IPS-18c (cell line): ENCODE data around the gene NNAT.
"Not testable (repeated sequence)": the region's sequence is repeated elsewhere in the genome, so short reads cannot be mapped to it uniquely, and the experiment has no call there.

Experiments
- H3K4me3 ChIP-seq: 2 replicates; pipeline ENCODE4 v1.7.0; 2013; ENCODE audit warnings: low read depth, mild to moderate bottlenecking, low read length, moderate library complexity; ENCODE audit not compliant: insufficient read depth
- H3K9me3 ChIP-seq: one replicate; pipeline ENCODE4 v1.6.1; 2013; ENCODE audit warnings: mild to moderate bottlenecking, low read length, moderate library complexity; ENCODE audit not compliant: control insufficient read depth, insufficient read depth

The NNAT gene

DNA sequence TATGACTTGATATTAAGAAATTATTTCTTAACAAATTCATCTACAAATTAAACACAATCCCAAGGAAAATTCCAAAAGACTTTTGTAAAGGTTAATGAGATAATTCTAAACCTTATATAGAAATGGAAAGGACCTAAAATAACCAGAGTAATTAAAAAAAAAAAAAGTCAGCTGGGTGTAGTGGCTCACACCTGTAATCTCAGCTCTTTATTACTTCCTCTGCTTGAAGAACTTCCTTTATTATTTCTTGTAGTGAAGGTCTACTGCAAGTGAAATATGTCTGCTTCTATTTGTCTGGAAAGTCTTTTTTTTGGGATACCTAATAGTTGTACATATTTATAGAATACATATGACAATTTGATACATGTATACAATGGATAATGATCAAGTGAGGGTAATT is 26.9 kb downstream of the NNAT start:
- Histone ChIP-seq H3K9me3 (no peaks in the 10 kb centered on the region), H3K4me3 (no peak overlapping the region)

DNA sequence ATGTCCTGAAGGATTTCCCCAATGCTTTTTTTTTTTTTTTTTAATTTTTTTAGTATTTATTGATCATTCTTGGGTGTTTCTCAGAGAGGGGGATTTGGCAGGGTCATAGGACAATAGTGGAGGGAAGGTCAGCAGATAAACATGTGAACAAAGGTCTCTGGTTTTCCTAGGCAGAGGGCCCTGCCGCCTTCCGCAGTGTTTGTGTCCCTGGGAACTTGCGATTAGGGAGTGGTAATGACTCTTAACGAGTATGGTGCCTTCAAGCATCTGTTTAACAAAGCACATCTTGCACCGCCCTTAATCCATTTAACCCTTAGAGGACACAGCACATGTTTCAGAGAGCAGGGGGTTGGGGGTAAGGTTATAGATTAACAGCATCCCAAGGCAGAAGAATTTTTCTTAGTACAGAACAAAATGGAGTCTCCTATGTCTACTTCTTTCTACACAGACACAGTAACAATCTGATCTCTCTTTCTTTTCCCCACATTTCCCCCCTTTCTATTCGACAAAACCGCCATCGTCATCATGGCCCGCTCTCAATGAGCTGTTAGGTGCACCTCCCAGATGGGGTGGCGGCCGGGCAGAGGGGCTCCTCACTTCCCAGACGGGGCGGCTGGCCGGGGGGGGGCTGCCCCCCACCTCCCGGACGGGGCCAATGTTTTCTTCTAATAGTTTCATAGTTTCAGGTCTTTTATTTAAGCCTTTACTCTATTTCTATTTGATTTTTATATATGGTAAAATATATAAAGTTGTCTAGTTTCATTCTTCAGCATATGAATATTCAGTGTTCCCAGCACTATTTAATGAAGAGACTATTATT is 29.3 kb downstream of the NNAT start:
- H3K4me3 ChIP-seq, H3K9me3 ChIP-seq: not testable (repeated sequence)

DNA sequence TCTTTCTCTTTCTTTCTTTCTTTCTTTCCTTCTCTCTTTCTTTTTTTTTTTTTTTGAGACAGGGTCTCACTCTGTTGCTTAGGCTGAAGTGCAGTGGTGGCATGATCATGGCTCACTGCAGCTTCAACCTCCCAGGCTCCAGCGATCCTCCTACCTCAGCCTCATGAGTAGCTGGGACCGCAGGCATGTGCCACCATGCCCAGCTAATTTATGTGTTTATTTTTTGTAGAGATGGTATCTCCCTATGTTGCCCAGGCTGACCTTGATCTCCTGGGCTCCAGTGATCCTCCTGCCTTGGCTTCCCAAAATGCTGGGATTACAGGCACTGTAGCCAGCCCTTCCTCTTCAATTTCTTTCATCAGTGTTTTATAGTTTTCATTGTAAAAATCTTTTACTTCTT is 30.6 kb downstream of the NNAT start:
- H3K4me3 ChIP-seq, H3K9me3 ChIP-seq: not testable (repeated sequence)

DNA sequence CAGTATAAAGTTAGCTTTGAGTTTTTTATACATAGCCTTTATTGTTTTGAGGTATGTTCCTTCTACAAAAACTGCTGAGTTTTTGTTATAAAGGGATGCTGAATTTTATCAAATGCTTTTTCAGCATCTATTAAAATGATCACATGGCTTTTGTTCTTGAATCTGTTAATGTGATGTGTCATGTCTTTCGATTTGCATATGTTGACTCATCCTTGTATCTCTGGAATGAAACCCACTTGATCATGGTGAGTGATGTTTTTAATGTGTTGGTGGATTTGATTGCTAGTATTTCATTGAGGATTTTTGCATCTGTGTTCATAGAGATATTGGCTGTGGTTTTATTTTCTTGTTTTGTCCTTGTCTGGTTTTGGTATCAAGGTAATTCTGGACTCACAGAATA is 31.4 kb downstream of the NNAT start:
- no peaks in the 10 kb centered on the region for H3K9me3 ChIP-seq
- no peak overlapping the region for H3K4me3 ChIP-seq

DNA sequence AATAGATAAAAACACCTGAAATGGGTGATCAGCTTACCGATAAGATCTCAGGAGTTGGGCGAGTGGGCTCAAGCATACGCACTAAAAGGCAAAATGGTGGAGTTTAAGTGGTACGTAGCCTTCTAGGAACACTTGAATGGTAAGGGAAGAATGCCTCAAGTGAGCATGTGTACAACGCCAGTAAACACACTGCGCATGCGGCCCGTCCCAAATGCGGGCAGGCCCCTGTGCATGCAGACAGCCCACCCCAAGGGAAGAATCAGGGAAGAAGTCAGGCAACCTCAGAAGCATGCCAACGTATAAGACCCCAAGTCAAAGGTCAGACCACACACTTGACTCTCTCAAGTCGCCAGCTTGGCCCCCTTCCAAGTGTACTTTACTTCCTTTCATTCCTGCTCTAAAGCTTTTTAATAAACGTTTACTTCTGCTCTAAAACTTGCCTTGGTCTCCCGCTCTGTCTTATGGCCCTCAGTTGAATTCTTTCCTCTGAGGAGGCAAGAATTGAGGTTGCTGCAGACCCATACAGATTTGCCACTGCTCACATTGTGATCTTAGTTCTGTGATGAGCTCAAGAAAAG is 33.8 kb downstream of the NNAT start:
- not testable (repeated sequence) for H3K4me3 ChIP-seq, H3K9me3 ChIP-seq

DNA sequence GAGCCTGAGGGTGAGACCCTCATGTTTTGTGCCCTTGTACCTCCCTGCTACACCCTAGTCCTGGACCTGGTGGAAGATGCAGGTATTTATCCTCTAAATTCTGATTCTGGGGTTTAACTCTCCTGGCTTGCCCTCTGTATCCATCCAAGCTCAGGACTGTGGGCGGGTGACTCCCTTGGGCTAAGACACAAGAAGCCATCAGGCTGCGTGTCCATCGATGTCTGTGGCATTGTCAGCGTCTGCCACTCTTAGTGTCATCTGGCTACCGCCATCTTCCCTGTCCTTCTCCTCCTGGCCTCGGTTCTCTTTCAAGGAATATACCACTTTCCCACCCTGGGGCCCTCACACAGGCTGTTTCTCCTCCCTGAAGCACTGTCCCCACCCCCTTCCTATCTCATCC is 35.5 kb downstream of the NNAT start:
- H3K9me3 ChIP-seq: no peaks in the 10 kb centered on the region

DNA sequence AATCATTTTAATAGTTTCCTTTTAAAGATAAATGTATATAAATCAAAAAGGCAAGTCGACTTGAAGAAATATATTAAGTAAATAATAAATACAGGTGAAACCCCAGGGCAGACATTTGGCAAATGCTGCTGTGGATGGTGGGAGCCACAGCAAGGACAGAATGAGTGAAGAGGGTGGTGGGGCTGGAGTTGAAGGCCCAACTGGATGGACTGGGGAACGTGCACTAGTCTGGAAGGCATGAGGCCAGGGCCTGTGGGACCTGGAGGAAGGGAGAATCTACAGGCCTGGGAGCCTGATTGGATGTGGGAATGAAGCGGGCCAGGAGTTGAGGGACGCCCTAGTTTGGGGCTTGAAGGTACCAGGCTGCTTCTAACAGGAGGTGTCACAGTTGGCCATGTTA is 37.3 kb downstream of the NNAT start:
- Histone ChIP-seq H3K4me3 (no peak overlapping the region), H3K9me3 (no peaks in the 10 kb centered on the region)

More for the DNA sequence above, 35.5 kb downstream of the NNAT start:
- no peak overlapping the region for H3K4me3 ChIP-seq

DNA sequence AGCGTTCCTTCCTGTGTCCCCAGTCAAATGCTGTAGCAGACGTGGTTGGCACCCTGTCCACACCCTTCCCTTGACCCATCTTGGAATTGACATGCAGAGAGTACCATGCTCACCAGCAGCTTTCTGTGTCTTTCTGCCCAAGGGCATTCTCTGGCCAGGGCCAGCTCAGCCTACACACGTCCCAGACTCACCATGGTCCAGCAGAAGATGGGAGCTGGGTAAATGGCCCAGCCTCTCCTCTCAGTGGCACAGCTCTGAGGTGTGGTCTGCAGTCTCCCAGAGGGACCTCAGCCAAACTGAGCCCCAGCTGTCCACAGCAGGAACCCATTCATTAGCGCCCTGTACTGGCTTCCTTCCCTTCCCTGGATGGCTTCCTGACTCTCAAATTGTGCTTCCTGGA is 37.7 kb downstream of the NNAT start:
- Histone ChIP-seq H3K4me3 (no peak overlapping the region), H3K9me3 (no peaks in the 10 kb centered on the region)

DNA sequence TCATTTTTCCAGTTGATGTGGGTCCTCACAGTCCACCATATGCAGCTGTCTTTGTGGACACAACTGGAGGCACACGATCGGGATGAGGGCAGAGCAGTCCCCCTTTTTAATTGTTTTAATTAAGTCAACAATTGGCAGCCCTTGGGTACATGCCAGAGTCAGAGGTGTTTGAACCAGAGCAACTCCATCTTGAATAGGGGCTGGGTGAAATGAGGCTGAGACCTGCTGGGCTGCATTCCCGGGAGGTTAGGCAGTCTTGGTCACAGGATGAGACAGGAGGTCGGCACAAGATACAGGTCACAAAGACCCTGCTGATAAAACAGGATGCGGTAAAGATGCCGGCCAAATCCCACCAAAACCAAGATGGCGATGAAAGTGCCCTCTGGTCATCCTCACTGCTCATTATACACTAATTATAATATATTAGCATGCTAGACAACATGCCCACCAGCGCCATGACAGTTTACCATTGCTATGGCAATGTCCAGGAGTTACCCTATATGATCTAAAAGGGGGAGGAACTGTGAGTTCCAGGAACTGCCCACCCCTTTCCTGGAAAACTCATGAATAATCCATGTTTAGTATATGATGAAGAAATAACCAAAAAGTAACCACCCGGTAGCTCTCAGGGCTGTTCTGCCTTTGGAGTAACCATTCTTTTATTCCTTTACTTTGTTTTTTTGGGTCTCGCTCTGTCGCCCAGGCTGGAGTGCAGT is 38.4 kb downstream of the NNAT start:
- Histone ChIP-seq H3K4me3 (no peak overlapping the region), H3K9me3 (no peaks in the 10 kb centered on the region)

DNA sequence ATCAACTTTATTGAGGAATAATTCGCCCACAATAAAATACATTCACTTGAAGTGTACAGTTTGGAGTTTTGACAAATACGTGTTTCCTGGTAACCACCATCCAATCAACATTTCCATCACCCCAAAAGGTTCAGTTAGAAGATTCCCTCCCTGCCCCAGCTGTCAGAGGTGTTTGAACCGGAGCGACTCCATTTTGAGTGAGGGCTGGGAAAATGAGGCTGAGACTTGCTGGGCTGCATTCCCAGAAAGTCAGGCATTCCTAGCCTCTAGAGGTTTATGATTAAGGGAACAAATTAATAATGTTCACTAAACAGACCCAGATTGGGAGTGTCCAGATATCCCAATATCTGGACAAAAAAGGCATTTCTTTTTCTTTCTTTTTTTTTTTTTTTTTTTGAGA is 39.6 kb downstream of the NNAT start:
- no peak overlapping the region for H3K4me3 ChIP-seq
- no peaks in the 10 kb centered on the region for H3K9me3 ChIP-seq

DNA sequence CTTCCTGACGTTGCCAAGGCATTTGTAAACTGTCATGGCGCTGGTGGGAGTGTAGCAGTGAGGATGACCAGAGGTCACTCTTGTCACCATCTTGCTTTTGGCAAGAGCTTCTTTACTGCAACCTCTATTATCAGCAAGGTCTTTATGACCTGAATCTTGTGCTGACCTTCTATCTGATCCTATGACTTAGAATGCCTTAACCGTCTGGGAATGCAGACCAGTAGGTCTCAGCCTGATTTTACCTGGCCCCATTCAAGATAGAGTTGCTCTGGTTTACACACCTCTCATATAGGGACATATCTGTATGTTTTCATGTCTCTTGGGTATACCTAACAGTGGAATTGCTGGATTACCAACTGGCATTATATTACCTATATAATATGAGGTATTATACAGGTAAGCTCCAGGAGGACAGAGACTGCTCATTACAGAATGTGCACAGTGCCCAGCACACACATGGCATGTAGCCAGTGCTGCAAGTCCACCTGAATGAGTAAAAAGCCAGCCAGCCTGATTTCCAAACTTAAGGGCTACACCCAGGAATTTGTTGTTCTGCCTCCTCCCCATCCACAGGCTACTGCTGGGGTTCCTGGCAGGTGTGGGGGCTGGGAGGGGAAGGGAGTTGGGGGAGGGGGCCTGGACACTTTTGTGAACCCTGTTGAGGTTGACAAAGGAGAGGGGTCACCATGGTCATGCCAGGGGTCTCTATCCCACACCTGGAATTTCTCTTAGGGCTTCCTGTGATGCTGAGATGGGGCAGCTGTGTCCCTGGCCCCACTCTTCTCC is 41.8 kb downstream of the NNAT start:
- Histone ChIP-seq H3K4me3 (no peak overlapping the region), H3K9me3 (no peaks in the 10 kb centered on the region)

DNA sequence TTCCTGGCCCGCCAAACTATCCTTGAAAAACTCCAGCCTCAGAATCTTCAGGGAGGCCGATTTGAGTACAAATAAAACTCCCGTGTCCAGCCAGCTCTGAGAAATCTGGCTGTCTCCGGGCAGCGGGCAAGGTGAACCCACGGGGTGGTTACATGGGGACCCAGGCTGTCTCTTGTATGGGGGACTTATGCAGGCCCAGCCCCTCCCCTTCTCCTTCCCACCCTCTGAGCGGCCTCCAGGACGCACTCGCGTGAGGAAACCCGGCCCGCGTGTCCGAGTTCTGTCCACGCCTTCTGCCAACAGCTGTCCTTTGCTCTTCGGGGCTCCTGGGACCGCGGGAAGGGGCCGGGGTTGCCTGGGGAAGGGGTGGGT is 43.0 kb downstream of the NNAT start:
- no peak overlapping the region for H3K4me3 ChIP-seq
- H3K9me3 ChIP-seq: no peaks in the 10 kb centered on the region

DNA sequence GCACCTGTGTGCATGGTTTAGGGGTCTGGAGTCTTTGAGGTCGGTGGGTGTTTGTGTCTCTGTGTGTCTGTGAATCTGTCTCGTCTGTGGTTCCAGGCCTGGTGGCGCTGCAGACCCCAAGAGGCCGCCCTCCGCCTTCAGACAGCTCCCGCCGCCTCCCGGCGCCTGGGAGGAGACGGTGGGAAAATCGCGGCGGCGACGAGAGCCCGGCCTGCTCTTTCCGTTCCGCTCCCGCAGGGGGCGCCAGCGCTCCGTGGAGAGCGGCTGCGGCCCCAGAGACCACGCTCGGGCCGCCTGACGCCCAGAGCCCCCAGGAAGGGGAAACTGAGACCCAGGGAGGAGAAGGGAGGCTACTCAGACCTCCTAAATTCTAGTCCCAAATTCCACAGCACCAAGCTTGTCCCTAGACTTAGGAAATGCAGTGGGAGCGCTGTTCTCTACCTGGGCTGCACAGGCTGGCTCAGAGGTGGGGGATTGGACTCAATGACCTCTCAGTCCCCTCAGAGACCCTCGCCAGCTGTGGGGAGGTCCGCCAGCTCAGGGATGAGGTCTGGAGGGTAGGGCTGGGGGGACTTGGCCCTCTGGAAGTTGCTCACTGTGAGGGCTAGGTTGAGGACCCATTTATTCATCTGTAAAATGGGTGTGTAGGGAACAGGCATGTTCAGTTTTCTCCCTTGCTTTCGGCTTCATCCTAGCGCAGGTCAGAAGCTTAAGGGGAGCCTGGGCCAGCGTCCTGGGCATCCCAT is 43.5 kb downstream of the NNAT start:
- no peak overlapping the region for H3K4me3 ChIP-seq
- no peaks in the 10 kb centered on the region for H3K9me3 ChIP-seq

DNA sequence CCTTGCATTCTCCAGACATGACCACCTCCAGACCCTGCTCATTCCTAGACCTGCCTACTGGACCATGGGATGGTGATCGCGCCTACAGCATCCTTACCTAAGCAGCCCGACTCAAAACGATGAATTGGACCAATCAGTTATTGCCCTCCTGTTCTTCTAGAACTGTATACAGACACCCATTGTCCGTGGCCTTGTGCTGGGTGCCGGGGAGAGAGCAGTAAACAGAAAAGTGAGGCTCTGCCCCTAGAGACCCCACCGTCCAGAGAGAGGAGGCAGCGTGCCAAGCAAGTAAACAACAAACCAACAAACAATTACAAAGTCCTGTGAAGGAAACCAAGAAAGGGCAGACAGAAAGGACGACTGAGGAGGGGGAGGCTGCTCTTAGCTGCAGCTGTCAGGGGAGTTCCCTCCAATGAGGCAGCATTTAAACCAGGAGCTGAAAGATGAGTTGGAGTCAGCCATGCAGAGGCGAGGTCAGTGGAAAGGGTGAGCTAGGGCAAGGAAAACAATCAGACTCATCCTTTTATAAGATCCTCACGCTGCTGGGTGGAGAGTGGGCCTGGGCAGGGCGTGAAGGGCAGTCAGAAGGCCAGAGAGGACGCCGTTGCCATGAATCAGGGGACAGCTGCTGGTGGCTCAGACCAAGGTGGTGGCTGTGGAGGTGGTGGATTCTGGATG is 44.2 kb downstream of the NNAT start:
- H3K4me3 ChIP-seq: no peak overlapping the region
- H3K9me3 ChIP-seq: no peaks in the 10 kb centered on the region

DNA sequence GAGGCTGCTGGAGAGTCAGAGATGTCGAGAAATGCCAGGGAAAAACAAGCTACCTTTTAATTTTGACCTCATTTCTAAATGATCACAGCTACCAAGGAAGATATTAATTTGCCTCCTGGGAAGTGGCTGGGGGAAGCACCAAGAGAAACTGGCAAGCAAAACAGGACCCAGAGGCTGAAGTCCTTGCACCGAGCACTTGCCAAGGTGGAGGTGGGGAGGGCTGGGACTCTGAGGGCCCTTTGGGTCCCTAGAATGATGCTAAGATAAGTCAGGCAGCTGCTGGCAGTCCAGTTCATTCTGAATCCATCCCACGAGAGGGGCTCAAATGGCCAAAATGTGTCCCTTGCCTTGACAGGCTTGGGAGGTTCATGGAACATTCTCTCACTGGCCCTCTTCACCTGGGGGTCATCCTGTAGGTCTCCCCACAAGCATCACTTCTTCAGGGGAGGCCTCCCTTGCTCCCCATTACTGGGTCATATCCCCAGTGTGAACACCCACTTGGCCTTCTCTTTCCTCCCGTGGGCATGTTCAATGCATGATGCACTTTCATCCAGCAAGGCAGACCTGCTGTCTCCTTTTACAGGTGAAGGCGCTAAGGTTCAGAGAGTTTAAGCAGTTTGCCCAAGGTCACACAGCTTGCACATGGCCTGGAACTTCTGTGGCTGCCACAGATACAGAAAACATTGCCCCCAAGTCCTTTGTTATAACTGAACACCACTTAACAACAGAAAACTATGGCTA is 45.7 kb downstream of the NNAT start:
- H3K4me3 ChIP-seq: no peak overlapping the region
- H3K9me3 ChIP-seq: no peaks in the 10 kb centered on the region

DNA sequence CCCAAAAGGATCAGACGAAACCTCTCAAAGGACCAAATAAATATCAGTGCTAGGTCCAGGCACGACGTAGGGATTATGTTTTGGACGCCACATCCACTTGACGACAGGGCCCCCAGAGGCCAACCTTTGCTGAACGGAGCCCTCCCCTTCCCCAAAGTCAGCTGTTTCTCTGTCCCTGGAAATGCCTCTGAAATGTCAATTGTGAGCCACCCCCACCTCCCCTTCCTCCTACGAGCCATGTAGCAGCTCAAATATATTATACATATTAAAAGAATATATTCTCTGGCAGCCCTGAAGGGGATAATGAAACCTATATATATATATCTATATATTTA is 46.2 kb downstream of the NNAT start:
- Histone ChIP-seq H3K9me3 (no peaks in the 10 kb centered on the region), H3K4me3 (no peak overlapping the region)
